A549 (cell line): ENCODE data around the gene WNT7B. TPM values are rescaled to one million over a fixed set of nuclear protein-coding genes. Genes with fewer than 3 reads are reported as not detected.
A peak's percentile ranks its signal among the peaks of the same experiment; 100 is the strongest.

Experiments
- ATAC-seq, 2 experiments: fragments of 200-7000 bp in 1 of 2; fragments of >200 bp in 1 of 2; cut with Nextera tagmentation in 1 of 2; cut with Tn5 transposase in 1 of 2; 3 replicates each; pipeline versions ENCODE4 v1.8.0 to v1.9.1; 2018 to 2020; ENCODE audit warnings: mild to moderate bottlenecking in 1 of 2, moderate library complexity in 1 of 2
- CTCF ChIA-PET: fragments of 300-600 bp; sonication (Branson Sonifier 250); formaldehyde crosslinking; extraction: SDS; loops from one replicate; lab custom pipeline; 2021; ENCODE audit warnings: antibody characterized with exemption, inconsistent platforms; lab: Yijun Ruan, JAX
- POLR2A ChIA-PET: fragments of 350-600 bp; formaldehyde crosslinking; extraction: SDS; loops from one replicate; lab custom pipeline; 2021; ENCODE audit warnings: antibody characterized with exemption, inconsistent platforms; lab: Yijun Ruan, JAX
- DNase-seq, 2 experiments: peaks; one replicate each; pipeline versions ENCODE4 v3.0.0 to v3.0.0-alpha.2; 2011 to 2016; ENCODE audit warnings: low read depth in 1 of 2, low spot score in 1 of 2
- FAIRE-seq: peaks from 2 replicates; lab custom pipeline; 2011; peaks lifted over from hg19 to GRCh38; lab: Jason Lieb, UNC
- H3K27ac ChIP-seq, 2 experiments: fragments of >200 bp; sonication (Bioruptor Twin); formaldehyde crosslinking; 3 replicates each; pipeline ENCODE4 v1.5.1; 2016 to 2017
- H3K4me1 ChIP-seq: fragments of >200 bp; sonication (Bioruptor Twin); formaldehyde crosslinking; 3 replicates; pipeline ENCODE4 v1.6.1; 2016
- H3K4me2 ChIP-seq: fragments of >200 bp; sonication (Bioruptor Twin); formaldehyde crosslinking; 3 replicates; pipeline ENCODE4 v1.6.1; 2016
- H3K4me3 ChIP-seq: fragments of >200 bp; sonication (Bioruptor Twin); formaldehyde crosslinking; 3 replicates; pipeline ENCODE4 v1.5.1; 2016
- H3K9me3 ChIP-seq: fragments of >200 bp; sonication (Bioruptor Twin); formaldehyde crosslinking; 3 replicates; pipeline ENCODE4 v1.6.1; 2016
- CBX2 ChIP-seq: fragments of 200-600 bp; sonication (generic); IDR thresholded peaks from 2 replicates; pipeline ENCODE4 v1.6.1; 2016; ENCODE audit warnings: low read depth, mild to moderate bottlenecking, borderline replicate concordance
- CHD4 ChIP-seq: fragments of 200-600 bp; sonication (generic); IDR thresholded peaks from 2 replicates; pipeline ENCODE4 v1.6.1; 2016; ENCODE audit warnings: antibody characterized with exemption, mild to moderate bottlenecking, borderline replicate concordance
- ESRRA ChIP-seq: fragments of 150-350 bp; IDR thresholded peaks from 2 replicates; pipeline ENCODE4 v1.6.1; 2014; ENCODE audit warnings: mild to moderate bottlenecking, low read length, borderline replicate concordance
- FOXS1 ChIP-seq: fragments of 250-450 bp; sonication (Bioruptor Pico); IDR thresholded peaks from 2 replicates; pipeline ENCODE4 v1.5.0; 2020; ENCODE audit warnings: mild to moderate bottlenecking, moderate library complexity
- GATA3 ChIP-seq: IDR thresholded peaks from 2 replicates; pipeline ENCODE4 v1.6.1; 2012; ENCODE audit warnings: borderline replicate concordance
- HEYL ChIP-seq: fragments of 250-450 bp; sonication (Bioruptor Pico); IDR thresholded peaks from 2 replicates; pipeline ENCODE4 v1.8.0; 2021; ENCODE audit warnings: mild to moderate bottlenecking, moderate library complexity
- KDM5A ChIP-seq: fragments of 200-600 bp; sonication (generic); IDR thresholded peaks from 2 replicates; pipeline ENCODE4 v1.6.1; 2016; ENCODE audit warnings: antibody characterized with exemption, mild to moderate bottlenecking
- MYC ChIP-seq: IDR thresholded peaks from 2 replicates; pipeline ENCODE4 v1.6.1; 2012; ENCODE audit warnings: mild to moderate bottlenecking, inconsistent platforms, low read length, improper control_type of control experiment, borderline replicate concordance
- RARB ChIP-seq: fragments of 250-450 bp; sonication (Bioruptor Pico); IDR thresholded peaks from 2 replicates; pipeline ENCODE4 v1.8.0; 2021; ENCODE audit warnings: mild to moderate bottlenecking, moderate library complexity
- RCOR1 ChIP-seq: fragments of 150-350 bp; IDR thresholded peaks from 2 replicates; pipeline ENCODE4 v1.6.1; 2014; ENCODE audit warnings: antibody characterized with exemption, low read length, low read depth
- SMC3 ChIP-seq: fragments of >200 bp; sonication (Bioruptor Twin); formaldehyde crosslinking; IDR thresholded peaks from 3 replicates; pipeline ENCODE4 v1.6.1; 2018; ENCODE audit warnings: inconsistent platforms
- SREBF2 ChIP-seq: fragments of 450-650 bp; IDR thresholded peaks from 2 replicates; pipeline ENCODE4 v1.6.1; 2014; ENCODE audit warnings: mild to moderate bottlenecking, moderate library complexity
- ZC3H11A ChIP-seq: fragments of 450-650 bp; IDR thresholded peaks from 2 replicates; pipeline ENCODE4 v1.6.1; 2014; ENCODE audit warnings: antibody characterized with exemption, mild to moderate bottlenecking
- WGBS: methylation state at CpG from one replicate; pipeline ENCODE4 v1.1.6; 2017; ENCODE audit errors: missing lambda C conversion rate; 5-methylcytosine and 5-hydroxymethylcytosine counted together
- polyA plus RNA-seq, 4 experiments: library from polyadenylated mRNA; depleted of rRNA in 3 of 4; stranded (reverse); fragments of >200 nt; fragmentation: RNase III in 1 of 4; extraction: RNeasy Plus Mini Kit Qiagen cat#74134 plus additional on column Dnase treatment in 1 of 4; gene quantifications; 2 replicates in 3 of 4; 3 replicates in 1 of 4; pipeline ENCODE4 v1.2.3, GENCODE V29; 2011 to 2017
- TF ChIP-seq, protein P1 (sequence below): fragments of >200 bp; sonication (Bioruptor Twin); formaldehyde crosslinking; IDR thresholded peaks from 3 replicates; pipeline ENCODE4 v1.6.1; 2016
- TF ChIP-seq, protein P2 (sequence below): fragments of 200-600 bp; sonication (generic); IDR thresholded peaks from 2 replicates; pipeline ENCODE4 v1.6.1; 2016; ENCODE audit warnings: antibody characterized with exemption, mild to moderate bottlenecking, moderate library complexity
- TF ChIP-seq, protein P3 (sequence below): fragments of 250-450 bp; sonication (Bioruptor Pico); IDR thresholded peaks from 2 replicates; pipeline ENCODE4 v1.5.0; 2020; ENCODE audit warnings: low read depth, mild to moderate bottlenecking, moderate library complexity

WNT7B gene
- polyA plus RNA-seq, 2 of the 4 experiments (the other 2 are of a cell fraction): 16.9 to 80.8 TPM

DNA sequence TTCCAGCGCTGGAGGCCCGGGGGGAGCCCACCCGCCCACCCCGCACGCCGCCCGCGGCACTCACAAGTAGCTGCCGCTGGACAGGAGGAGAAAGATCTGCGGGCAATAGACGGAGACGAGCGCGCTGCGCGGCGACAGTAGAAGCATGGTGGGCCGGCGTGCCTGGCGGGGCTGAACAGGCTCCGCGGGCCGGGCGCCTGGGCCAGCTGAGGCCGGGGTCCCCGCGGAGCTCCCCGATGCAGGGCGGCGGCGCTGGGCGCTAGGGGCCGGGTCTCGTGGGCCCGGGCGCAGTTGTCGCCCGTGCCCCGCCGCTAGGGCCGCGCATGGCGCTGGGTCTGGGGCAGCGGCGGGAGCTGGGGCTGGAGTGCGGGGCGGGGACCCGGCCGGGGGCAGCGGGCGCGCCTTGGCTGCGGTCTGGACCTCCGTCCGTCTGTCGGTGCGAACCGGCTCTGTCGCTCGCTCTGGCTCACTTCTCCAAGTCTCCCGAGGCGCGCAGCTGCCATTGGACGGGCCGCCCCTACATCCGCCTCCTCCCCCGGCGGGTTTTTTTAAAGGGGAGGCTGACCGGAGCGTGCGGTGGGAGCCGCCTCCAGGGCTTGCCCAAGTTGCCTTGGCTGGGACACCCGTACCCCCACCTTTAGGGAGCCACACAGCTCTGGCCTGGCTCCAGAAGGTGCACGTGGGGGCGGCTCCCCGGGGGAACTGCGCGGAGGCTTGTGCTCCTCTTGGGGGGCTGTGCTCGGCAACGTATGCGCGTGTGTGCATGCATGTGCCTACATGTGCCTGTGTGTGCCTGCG, 4.7 kb downstream of the WNT7B start:
- WGBS: 81% methylated on average over 20 of the region's 83 CpGs
- FAIRE-seq: no peak
- peaks cover 68% of the 10 kb centered on the region for H3K4me1 ChIP-seq
- no peaks in the 10 kb centered on the region for H3K9me3 ChIP-seq
- ChIA-PET CTCF (interaction anchor here (0.6 to 0.9 kb wide), 2 partner anchors 22 to 31 kb away, joined by 3 read pairs; no protein-coding TSS in a partner anchor), POLR2A (no interaction called here)
- TF ChIP-seq, protein P1, sequence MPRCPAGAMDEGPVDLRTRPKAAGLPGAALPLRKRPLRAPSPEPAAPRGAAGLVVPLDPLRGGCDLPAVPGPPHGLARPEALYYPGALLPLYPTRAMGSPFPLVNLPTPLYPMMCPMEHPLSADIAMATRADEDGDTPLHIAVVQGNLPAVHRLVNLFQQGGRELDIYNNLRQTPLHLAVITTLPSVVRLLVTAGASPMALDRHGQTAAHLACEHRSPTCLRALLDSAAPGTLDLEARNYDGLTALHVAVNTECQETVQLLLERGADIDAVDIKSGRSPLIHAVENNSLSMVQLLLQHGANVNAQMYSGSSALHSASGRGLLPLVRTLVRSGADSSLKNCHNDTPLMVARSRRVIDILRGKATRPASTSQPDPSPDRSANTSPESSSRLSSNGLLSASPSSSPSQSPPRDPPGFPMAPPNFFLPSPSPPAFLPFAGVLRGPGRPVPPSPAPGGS: no peak
- TF ChIP-seq, protein P2, sequence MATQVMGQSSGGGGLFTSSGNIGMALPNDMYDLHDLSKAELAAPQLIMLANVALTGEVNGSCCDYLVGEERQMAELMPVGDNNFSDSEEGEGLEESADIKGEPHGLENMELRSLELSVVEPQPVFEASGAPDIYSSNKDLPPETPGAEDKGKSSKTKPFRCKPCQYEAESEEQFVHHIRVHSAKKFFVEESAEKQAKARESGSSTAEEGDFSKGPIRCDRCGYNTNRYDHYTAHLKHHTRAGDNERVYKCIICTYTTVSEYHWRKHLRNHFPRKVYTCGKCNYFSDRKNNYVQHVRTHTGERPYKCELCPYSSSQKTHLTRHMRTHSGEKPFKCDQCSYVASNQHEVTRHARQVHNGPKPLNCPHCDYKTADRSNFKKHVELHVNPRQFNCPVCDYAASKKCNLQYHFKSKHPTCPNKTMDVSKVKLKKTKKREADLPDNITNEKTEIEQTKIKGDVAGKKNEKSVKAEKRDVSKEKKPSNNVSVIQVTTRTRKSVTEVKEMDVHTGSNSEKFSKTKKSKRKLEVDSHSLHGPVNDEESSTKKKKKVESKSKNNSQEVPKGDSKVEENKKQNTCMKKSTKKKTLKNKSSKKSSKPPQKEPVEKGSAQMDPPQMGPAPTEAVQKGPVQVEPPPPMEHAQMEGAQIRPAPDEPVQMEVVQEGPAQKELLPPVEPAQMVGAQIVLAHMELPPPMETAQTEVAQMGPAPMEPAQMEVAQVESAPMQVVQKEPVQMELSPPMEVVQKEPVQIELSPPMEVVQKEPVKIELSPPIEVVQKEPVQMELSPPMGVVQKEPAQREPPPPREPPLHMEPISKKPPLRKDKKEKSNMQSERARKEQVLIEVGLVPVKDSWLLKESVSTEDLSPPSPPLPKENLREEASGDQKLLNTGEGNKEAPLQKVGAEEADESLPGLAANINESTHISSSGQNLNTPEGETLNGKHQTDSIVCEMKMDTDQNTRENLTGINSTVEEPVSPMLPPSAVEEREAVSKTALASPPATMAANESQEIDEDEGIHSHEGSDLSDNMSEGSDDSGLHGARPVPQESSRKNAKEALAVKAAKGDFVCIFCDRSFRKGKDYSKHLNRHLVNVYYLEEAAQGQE: no peak
- TF ChIP-seq RARB (CRISPR knock-in tag) (no peak), SREBF2 (no peak), KDM5A (no peak), ESRRA (no peak), ZC3H11A (no peak), HEYL (CRISPR knock-in tag) (no peak), MYC (no peak)
- no peak for DNase-seq
- H3K4me2 ChIP-seq: peak overlapping the region; percentile 100; the same call in 1 of the 3 replicates
- peak overlapping the region in 1 of 2 experiments; percentile 99; a peak in 3 of 6 replicates for H3K27ac ChIP-seq
- no peak for ATAC-seq
- H3K4me3 ChIP-seq: no peak overlapping the region

DNA sequence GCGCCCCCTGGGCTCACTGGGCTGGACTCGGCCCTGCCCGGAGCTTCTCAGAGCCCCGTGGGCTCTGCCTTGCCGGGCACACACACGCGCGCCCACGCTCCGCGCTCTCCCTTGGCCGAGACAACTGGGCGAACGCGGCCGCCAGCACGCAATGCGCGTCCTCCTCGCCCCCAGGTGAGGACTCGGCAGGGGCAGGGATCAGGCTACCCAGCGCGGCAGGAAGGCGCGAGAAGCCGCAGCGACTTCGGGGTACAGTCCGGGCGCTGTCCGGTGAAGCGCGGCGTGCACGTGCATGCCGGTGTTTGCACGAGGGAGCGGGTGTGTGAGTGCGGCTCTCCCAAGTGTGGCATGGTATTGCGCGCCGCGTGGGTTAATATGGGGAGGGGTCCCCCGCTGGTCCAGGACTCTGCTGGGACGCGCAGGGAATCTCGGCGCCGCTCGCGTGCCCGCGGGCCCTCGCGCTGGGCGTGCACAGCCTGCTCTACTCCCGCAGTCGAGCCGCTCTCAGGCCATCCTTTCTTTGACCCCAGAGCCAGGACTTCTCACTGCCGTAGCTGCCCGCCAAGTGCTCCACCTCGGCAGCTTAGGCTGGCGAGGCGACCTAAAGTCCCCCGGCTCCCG, 5.4 kb downstream of the WNT7B start:
- no peak for FAIRE-seq
- CTCF ChIA-PET: no interaction called here
- no peak overlapping the region for H3K4me3 ChIP-seq
- WGBS: 93% methylated on average over 57 of the region's 66 CpGs
- no peaks in the 10 kb centered on the region for H3K9me3 ChIP-seq
- H3K4me2 ChIP-seq: peak overlapping the region; percentile 63
- POLR2A ChIA-PET: no interaction called here
- ATAC-seq: no peak
- TF ChIP-seq CBX2 (no peak), RCOR1 (no peak)
- TF ChIP-seq, protein P3, sequence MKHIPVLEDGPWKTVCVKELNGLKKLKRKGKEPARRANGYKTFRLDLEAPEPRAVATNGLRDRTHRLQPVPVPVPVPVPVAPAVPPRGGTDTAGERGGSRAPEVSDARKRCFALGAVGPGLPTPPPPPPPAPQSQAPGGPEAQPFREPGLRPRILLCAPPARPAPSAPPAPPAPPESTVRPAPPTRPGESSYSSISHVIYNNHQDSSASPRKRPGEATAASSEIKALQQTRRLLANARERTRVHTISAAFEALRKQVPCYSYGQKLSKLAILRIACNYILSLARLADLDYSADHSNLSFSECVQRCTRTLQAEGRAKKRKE (CRISPR knock-in tag): no peak
- peaks cover 76% of the 10 kb centered on the region for H3K4me1 ChIP-seq
- peak overlapping the region in 1 of 2 experiments; percentile 88; a peak in 3 of 6 replicates for H3K27ac ChIP-seq
- DNase-seq: no peak

DNA sequence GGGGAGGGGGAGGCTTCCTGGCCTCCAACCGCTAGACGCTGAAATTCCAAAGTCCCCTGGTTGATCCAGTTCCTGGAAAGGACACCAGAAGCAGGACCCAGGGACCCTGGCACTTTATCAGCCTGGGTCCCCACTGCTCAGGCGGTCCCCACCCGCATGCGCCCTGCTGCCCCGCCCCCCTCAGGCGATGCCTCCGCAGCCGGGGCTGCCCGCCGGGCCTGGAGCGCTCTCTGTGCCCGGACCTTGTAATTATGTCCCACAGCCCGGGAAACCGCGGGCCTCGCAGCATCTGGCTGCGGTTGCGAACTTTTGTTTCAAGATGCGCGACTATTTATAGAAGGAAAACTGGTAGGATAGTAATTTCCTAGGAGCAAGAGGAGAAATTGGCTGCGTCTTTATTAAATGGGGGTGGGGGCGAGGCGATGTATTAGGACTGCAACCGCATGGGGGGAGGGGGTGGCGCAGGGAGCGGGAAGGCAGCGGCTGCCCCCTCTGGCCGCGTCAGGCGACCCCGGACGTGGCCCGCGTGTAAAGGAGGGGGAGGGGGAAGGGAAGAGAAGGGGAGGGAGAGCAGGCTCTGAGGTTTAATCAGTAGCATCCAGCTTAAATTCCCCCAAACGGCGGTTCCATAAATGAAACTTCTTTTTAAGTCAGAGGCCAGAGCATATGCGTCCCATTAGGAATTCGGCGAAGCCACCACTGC, 6.1 kb downstream of the WNT7B start:
- DNase-seq: no peak
- no peak for ATAC-seq
- H3K9me3 ChIP-seq: no peaks in the 10 kb centered on the region
- peak overlapping the region; percentile 77 to 88; a peak in 5 of 6 replicates for H3K27ac ChIP-seq
- H3K4me1 ChIP-seq: peaks cover 82% of the 10 kb centered on the region
- H3K4me2 ChIP-seq: peak overlapping the region; percentile 63
- H3K4me3 ChIP-seq: peak overlapping the region; percentile 6; the same call in 1 of the 3 replicates
- no peak for FAIRE-seq
- TF ChIP-seq KDM5A (no peak), SREBF2 (no peak), SMC3 (no peak), FOXS1 (CRISPR knock-in tag) (no peak), CHD4 (no peak), HEYL (CRISPR knock-in tag) (no peak), GATA3 (no peak)
- TF ChIP-seq, protein P1: no peak
- ChIA-PET POLR2A (no interaction called here), CTCF (no interaction called here)
- WGBS: 77% methylated on average over 21 of the region's 40 CpGs
